ENCODE measurements around the gene DIDO1. TPM values are rescaled to one million over a fixed set of nuclear protein-coding genes. Genes with fewer than 3 reads are reported as not detected.
A peak's percentile ranks its signal among the peaks of the same experiment; 100 is the strongest.

DIDO1 gene
- total RNA-seq, 1 experiment from 2014 or later: 85.9 TPM

DNA sequence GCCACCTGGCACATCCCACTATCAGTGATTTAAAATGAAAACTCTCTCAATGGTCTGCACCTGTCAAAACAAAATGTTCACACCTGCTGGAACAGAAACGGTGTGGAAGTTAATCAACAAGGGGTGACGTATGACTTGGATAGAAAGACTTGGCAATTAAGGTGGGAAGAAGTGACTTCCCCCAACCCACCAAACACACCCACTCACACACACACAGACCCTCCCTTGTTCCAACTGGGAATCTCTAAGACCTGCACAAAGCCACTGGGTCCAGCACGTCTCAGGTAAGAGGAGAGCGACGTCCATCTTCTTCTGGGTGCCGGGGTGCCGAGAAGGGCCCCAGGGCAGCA is 39.6 kb downstream of the DIDO1 start:
- no peak overlapping the region for H3T11ph ChIP-seq (ENCODE audit: low read length)
- H2BK20ac ChIP-seq (ENCODE audit: low read depth, low read length, poor library complexity, severe bottlenecking): no peak overlapping the region
- H3K9ac ChIP-seq (ENCODE audit: extremely low read depth, insufficient read length, low read length): no peak overlapping the region
- Mint-ChIP-seq H3K27me3 (ENCODE audit: low read depth) (no peaks in the 10 kb centered on the region), H3K4me3 (no peak overlapping the region), H3K27ac (peak overlapping the region in 2 of 3 experiments; percentile 79 to 82; a peak in 3 of 7 replicates), H3K36me3 (ENCODE audit: insufficient read depth in 1 of 3, low read depth in 3 of 3) (peaks cover 43 to 81% (median 50%) of the 10 kb centered on the region in 3 experiments), H3K9me3 (no peaks in the 10 kb centered on the region), H3K4me1 (peaks cover 24 to 28% of the 10 kb centered on the region in 2 experiments)
- H3K27ac ChIP-seq (ENCODE audit: insufficient read length, low read depth, low read length): no peak overlapping the region
- no peaks in the 10 kb centered on the region for H3K23me2 ChIP-seq (ENCODE audit: insufficient read length, low read depth, low read length, poor library complexity, severe bottlenecking)
- H2AFZ ChIP-seq (ENCODE audit: low read length): no peak overlapping the region
- no peak overlapping the region for H2AK5ac ChIP-seq (ENCODE audit: insufficient read length, low read length)
- no peak overlapping the region for H2BK5ac ChIP-seq (ENCODE audit: insufficient read length, low read length)
- H3K14ac ChIP-seq (ENCODE audit: insufficient read depth, low read length): no peak overlapping the region
- no peak for TF ChIP-seq CTCF (conservative IDR thresholded peaks at IDR 0.05)
- no peak overlapping the region for H4K5ac ChIP-seq (ENCODE audit: insufficient read length, low read depth, low read length)
- WGBS (ENCODE audit: extremely low coverage, insufficient read length, low lambda C conversion rate): no CpG with 5 or more reads among the region's 7 CpGs
- no peak overlapping the region for H2BK15ac ChIP-seq (ENCODE audit: low read depth, low read length)
- H2BK120ac ChIP-seq (ENCODE audit: low read depth, low read length, poor library complexity, severe bottlenecking): no peak overlapping the region
- H4K20me1 ChIP-seq (ENCODE audit: control insufficient read depth, insufficient read depth, insufficient read length): no peaks in the 10 kb centered on the region
- H4K8ac ChIP-seq (replicated peaks; ENCODE audit: insufficient read length, low read depth, low read length): no peak overlapping the region
- no peak overlapping the region for H3K4me2 ChIP-seq (ENCODE audit: insufficient read depth, insufficient read length, low read length)
- no peak overlapping the region for H3K23ac ChIP-seq (ENCODE audit: insufficient read length, low read depth, low read length)
- H3K79me1 ChIP-seq (ENCODE audit: insufficient read depth, low read depth, low read length, poor library complexity, severe bottlenecking): no peaks in the 10 kb centered on the region
- no peak overlapping the region for H3K4ac ChIP-seq (ENCODE audit: low read depth, low read length)
- H2BK12ac ChIP-seq (ENCODE audit: insufficient read length, low read depth, low read length): no peak overlapping the region
- no peak for DNase-seq
- H4K91ac ChIP-seq (ENCODE audit: insufficient read length, low read depth, low read length): no peak overlapping the region
- H3K9me3 ChIP-seq (ENCODE audit: control insufficient read depth, low read depth, low read length): no peaks in the 10 kb centered on the region
- H3K79me2 ChIP-seq (ENCODE audit: insufficient read depth, low read length): no peaks in the 10 kb centered on the region
- no peaks in the 10 kb centered on the region; the same call in 1 of the 2 replicates for H3K4me1 ChIP-seq (ENCODE audit: insufficient read depth, low read length)
- no peak overlapping the region for H3K56ac ChIP-seq (ENCODE audit: insufficient read length, low read depth, low read length)
- no peak overlapping the region for H3K18ac ChIP-seq (ENCODE audit: insufficient read length, low read depth, low read length)
- no peaks in the 10 kb centered on the region for H3K27me3 ChIP-seq (ENCODE audit: insufficient read depth, low read length)
